WTC11 (cell line): ENCODE results near the gene LIMK1. TPM values are rescaled to one million over a fixed set of nuclear protein-coding genes. Genes with fewer than 3 reads are reported as not detected.

Experiments used
- ATAC-seq: fragments of 200-7000 bp; cut with Tn5 transposase; 2 replicates; pipeline ENCODE4 v1.10.0; 2021; ENCODE audit warnings: mild to moderate bottlenecking, moderate library complexity
- CTCF ChIA-PET: fragments of 300-600 bp; sonication (Branson Sonifier 250); formaldehyde crosslinking; loops from one replicate; lab custom pipeline; 2021; ENCODE audit warnings: antibody characterized with exemption; lab: Charles Lee
- POLR2A ChIA-PET: fragments of 350-600 bp; sonication (Branson Sonifier 250); formaldehyde crosslinking; loops from one replicate; lab custom pipeline; 2021; ENCODE audit warnings: antibody characterized with exemption; lab: Charles Lee
- DNase-seq: peaks from one replicate; pipeline ENCODE4 v3.0.0; 2021; ENCODE audit warnings: low spot score
- H3K27ac Mint-ChIP-seq: 2 replicates; pipeline ENCODE4 v1.8.0; 2021; ENCODE audit warnings: mixed read lengths
- H3K27me3 Mint-ChIP-seq: 2 replicates; pipeline ENCODE4 v1.8.0; 2021; ENCODE audit warnings: low read depth, mild to moderate bottlenecking, moderate library complexity, mixed read lengths
- H3K36me3 Mint-ChIP-seq: 2 replicates; pipeline ENCODE4 v1.8.0; 2021; ENCODE audit warnings: mixed read lengths
- H3K4me1 Mint-ChIP-seq: 2 replicates; pipeline ENCODE4 v1.8.0; 2022; ENCODE audit warnings: mixed read lengths
- H3K4me3 Mint-ChIP-seq: 2 replicates; pipeline ENCODE4 v1.8.0; 2021; ENCODE audit warnings: mild to moderate bottlenecking, moderate library complexity, mixed read lengths
- H3K9me3 Mint-ChIP-seq: 2 replicates; pipeline ENCODE4 v1.8.0; 2021; ENCODE audit warnings: mixed read lengths
- ATF1 ChIP-seq: sonication (generic); formaldehyde crosslinking; IDR thresholded peaks from 2 replicates; pipeline ENCODE4 v1.8.1; 2023; ENCODE audit warnings: mild to moderate bottlenecking, moderate library complexity, missing genetic modification reagents
- CBFB ChIP-seq: sonication (generic); formaldehyde crosslinking; IDR thresholded peaks from 2 replicates; pipeline ENCODE4 v1.8.1; 2022; ENCODE audit warnings: mild to moderate bottlenecking, low read depth, missing genetic modification reagents
- CREM ChIP-seq: sonication (generic); formaldehyde crosslinking; IDR thresholded peaks from 2 replicates; pipeline ENCODE4 v1.8.1; 2022; ENCODE audit warnings: mild to moderate bottlenecking, missing genetic modification reagents, moderate library complexity
- CTCF ChIP-seq: fragments of 200-600 bp; IDR thresholded peaks from 2 replicates; pipeline ENCODE4 v1.8.0; 2022; ENCODE audit warnings: antibody characterized with exemption
- ESRRA ChIP-seq: sonication (generic); formaldehyde crosslinking; IDR thresholded peaks from 2 replicates; pipeline ENCODE4 v1.8.1; 2022; ENCODE audit warnings: mild to moderate bottlenecking, missing genetic modification reagents, borderline replicate concordance
- FOXK1 ChIP-seq: sonication (generic); formaldehyde crosslinking; IDR thresholded peaks from 2 replicates; pipeline ENCODE4 v1.8.0; 2022; ENCODE audit warnings: mild to moderate bottlenecking, moderate library complexity, missing genetic modification reagents
- IRF2 ChIP-seq: sonication (generic); formaldehyde crosslinking; IDR thresholded peaks from 2 replicates; pipeline ENCODE4 v1.8.0; 2022; ENCODE audit warnings: low read depth, missing genetic modification reagents, borderline replicate concordance
- NR1H2 ChIP-seq: sonication (generic); formaldehyde crosslinking; IDR thresholded peaks from 2 replicates; pipeline ENCODE4 v1.9.0; 2021; ENCODE audit warnings: mild to moderate bottlenecking, moderate library complexity, missing genetic modification reagents
- ZNF263 ChIP-seq: sonication (generic); formaldehyde crosslinking; IDR thresholded peaks from 2 replicates; pipeline ENCODE4 v1.8.1; 2022; ENCODE audit warnings: low read depth, mild to moderate bottlenecking, moderate library complexity, missing genetic modification reagents
- ZNF281 ChIP-seq: sonication (generic); formaldehyde crosslinking; IDR thresholded peaks from 2 replicates; pipeline ENCODE4 v1.8.0; 2023; ENCODE audit warnings: mild to moderate bottlenecking, missing genetic modification reagents
- total RNA-seq: library from RNA; stranded (reverse); gene quantifications from 3 replicates; pipeline ENCODE4 v1.2.3, GENCODE V29; 2021
- TF ChIP-seq, protein P1 (sequence below): sonication (generic); formaldehyde crosslinking; IDR thresholded peaks from 2 replicates; pipeline ENCODE4 v1.8.0; 2022; ENCODE audit warnings: mild to moderate bottlenecking, missing genetic modification reagents
- TF ChIP-seq, protein P2 (sequence below): sonication (generic); formaldehyde crosslinking; conservative IDR thresholded peaks from 2 replicates; pipeline ENCODE4 v1.8.1; 2022; ENCODE audit warnings: mild to moderate bottlenecking, missing genetic modification reagents

LIMK1 gene
- total RNA-seq, 1 experiment from 2014 or later, result 85.4 TPM

DNA sequence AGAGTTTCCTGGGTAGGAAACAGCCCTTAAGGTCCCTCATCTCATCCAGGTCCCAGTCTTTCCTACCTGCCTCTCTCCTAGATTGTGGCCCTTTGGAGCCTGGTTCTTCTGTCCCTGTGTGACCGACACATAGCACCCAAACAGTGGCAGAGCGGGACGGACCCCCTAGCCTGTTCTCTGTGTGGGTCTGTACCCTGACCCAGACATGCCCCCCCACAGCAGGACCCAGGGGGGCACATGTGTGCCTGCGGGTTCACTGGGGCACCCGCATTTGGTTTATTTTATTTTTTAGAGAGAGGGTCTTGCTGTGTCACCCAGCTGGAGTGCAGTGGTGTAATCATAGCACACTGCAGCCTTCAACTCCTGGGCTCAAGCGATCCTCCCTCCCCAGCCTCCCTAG, 11.5 kb downstream of the LIMK1 start:
- Mint-ChIP-seq H3K36me3 (peaks cover 35% of the 10 kb centered on the region), H3K4me1 (peaks cover 30% of the 10 kb centered on the region), H3K27me3 (no peaks in the 10 kb centered on the region), H3K9me3 (peaks cover 9% of the 10 kb centered on the region), H3K4me3 (peak overlapping the region; percentile 62), H3K27ac (peak overlapping the region; percentile 81)
- POLR2A ChIA-PET, result interaction anchor here (0.6 kb wide), 1 partner anchor 12 kb away, joined by 3 read pairs; the partner anchor contains the start of gene LIMK1
- no peak for DNase-seq
- no peak for ATAC-seq
- CTCF ChIA-PET, result interaction anchor here (0.6 to 2.2 kb wide), 5 partner anchors 11 to 310 kb away, joined by 3 to 18 read pairs (median 5); partner anchors contain the start of gene LIMK1
- 0 out of 2 replicates have a peak, but pooled peaks have one; percentile 6 for TF ChIP-seq CREM (CRISPR knock-in tag)
- TF ChIP-seq, protein P1, sequence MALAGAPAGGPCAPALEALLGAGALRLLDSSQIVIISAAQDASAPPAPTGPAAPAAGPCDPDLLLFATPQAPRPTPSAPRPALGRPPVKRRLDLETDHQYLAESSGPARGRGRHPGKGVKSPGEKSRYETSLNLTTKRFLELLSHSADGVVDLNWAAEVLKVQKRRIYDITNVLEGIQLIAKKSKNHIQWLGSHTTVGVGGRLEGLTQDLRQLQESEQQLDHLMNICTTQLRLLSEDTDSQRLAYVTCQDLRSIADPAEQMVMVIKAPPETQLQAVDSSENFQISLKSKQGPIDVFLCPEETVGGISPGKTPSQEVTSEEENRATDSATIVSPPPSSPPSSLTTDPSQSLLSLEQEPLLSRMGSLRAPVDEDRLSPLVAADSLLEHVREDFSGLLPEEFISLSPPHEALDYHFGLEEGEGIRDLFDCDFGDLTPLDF (CRISPR knock-in tag), result no peak

- H3K4me3 Mint-ChIP-seq, result no peak overlapping the region
- TF ChIP-seq FOXK1 (CRISPR knock-in tag) (no peak), ZNF263 (CRISPR knock-in tag) (no peak), ATF1 (no peak)
- H3K27ac Mint-ChIP-seq, result peak overlapping the region; percentile 39
- DNase-seq (no peak), ATAC-seq (no peak)
- POLR2A ChIA-PET, result no interaction called here
- H3K36me3 Mint-ChIP-seq, result peaks cover 46% of the 10 kb centered on the region
- CTCF ChIA-PET, result interaction anchor here (0.5 to 1.1 kb wide), 2 partner anchors 15 to 20 kb away, joined by 3 read pairs; partner anchors contain the start of gene LIMK1
- H3K4me1 Mint-ChIP-seq, result peaks cover 19% of the 10 kb centered on the region
- peaks cover 9% of the 10 kb centered on the region for H3K9me3 Mint-ChIP-seq
- no peaks in the 10 kb centered on the region for H3K27me3 Mint-ChIP-seq
Observed at GRCh38 chr7:74097937-74098614, 14.5 kb downstream of the LIMK1 start.

DNA sequence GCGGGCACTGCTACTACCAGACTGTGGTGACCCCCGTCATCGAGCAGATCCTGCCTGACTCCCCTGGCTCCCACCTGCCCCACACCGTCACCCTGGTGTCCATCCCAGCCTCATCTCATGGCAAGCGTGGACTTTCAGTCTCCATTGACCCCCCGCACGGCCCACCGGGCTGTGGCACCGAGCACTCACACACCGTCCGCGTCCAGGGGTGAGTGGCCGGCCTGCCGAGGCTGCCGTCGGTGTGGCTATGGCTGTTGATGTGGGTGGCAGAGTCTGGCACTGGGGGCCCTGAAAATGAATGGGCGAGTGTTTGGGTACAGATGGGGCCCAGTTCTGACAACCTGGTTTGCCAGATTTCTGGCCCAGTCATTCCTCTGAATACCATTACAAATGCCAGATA, 15.4 kb downstream of the LIMK1 start:
- peaks cover 11% of the 10 kb centered on the region for H3K4me1 Mint-ChIP-seq
- POLR2A ChIA-PET, result no interaction called here
- H3K4me3 Mint-ChIP-seq, result no peak overlapping the region
- no peak for DNase-seq
- H3K27ac Mint-ChIP-seq, result no peak overlapping the region
- ATAC-seq, result no peak
- peaks cover 53% of the 10 kb centered on the region for H3K36me3 Mint-ChIP-seq
- H3K27me3 Mint-ChIP-seq, result no peaks in the 10 kb centered on the region
- peaks cover 9% of the 10 kb centered on the region for H3K9me3 Mint-ChIP-seq
- CTCF ChIA-PET, result no interaction called here
- no peak for TF ChIP-seq ESRRA (CRISPR knock-in tag)
- no peak for TF ChIP-seq NR1H2 (CRISPR knock-in tag)
- TF ChIP-seq, protein P2, sequence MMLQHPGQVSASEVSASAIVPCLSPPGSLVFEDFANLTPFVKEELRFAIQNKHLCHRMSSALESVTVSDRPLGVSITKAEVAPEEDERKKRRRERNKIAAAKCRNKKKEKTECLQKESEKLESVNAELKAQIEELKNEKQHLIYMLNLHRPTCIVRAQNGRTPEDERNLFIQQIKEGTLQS (CRISPR knock-in tag), result no peak
- TF ChIP-seq ZNF281 (CRISPR knock-in tag), result no peak
- TF ChIP-seq CTCF, result no peak
- no peak for TF ChIP-seq IRF2
- TF ChIP-seq CBFB (CRISPR knock-in tag), result no peak
- TF ChIP-seq, all 79 proteins: peak for 0
